SJCRH30 (cell line): Measurements from ENCODE around the gene STX19. TPM values are rescaled to one million over a fixed set of nuclear protein-coding genes. Genes with fewer than 3 reads are reported as not detected.

Source experiments
- DNase-seq, 2 experiments: peaks; one replicate each; pipeline ENCODE4 v3.0.0-alpha.2; 2015 to 2020
- H3K27ac ChIP-seq: fragments of 250-450 bp; sonication (Bioruptor Pico); 2 replicates; pipeline ENCODE4 v1.5.1; 2020; ENCODE audit warnings: mild to moderate bottlenecking, moderate library complexity
- H3K27me3 ChIP-seq: fragments of 250-450 bp; sonication (Bioruptor Pico); 2 replicates; pipeline ENCODE4 v1.5.1; 2020; ENCODE audit warnings: mild to moderate bottlenecking, moderate library complexity
- H3K36me3 ChIP-seq: fragments of 250-450 bp; sonication (Bioruptor Pico); 2 replicates; pipeline ENCODE4 v1.5.1; 2020; ENCODE audit warnings: mild to moderate bottlenecking, moderate library complexity
- H3K4me1 ChIP-seq: fragments of 250-450 bp; sonication (Bioruptor Pico); 2 replicates; pipeline ENCODE4 v1.5.1; 2020; ENCODE audit warnings: mild to moderate bottlenecking, moderate library complexity
- H3K4me3 ChIP-seq: fragments of 250-450 bp; sonication (Bioruptor Pico); 2 replicates; pipeline ENCODE4 v1.5.1; 2020; ENCODE audit warnings: mild to moderate bottlenecking, moderate library complexity
- H3K9me3 ChIP-seq: fragments of 250-450 bp; sonication (Bioruptor Pico); replicated peaks from 2 replicates; pipeline ENCODE4 v1.5.1; 2020; ENCODE audit warnings: mild to moderate bottlenecking, moderate library complexity
- total RNA-seq: library from RNA; depleted of rRNA; stranded (reverse); fragments of >200 nt; shearing (Covaris generic); gene quantifications from 2 replicates; pipeline ENCODE4 v1.2.3, GENCODE V29; 2014

The STX19 gene
- total RNA-seq, 1 experiment from 2014 or later, result not detected

- Histone ChIP-seq H3K4me1 (no peaks in the 10 kb centered on the region), H3K4me3 (no peak overlapping the region), H3K9me3 (no peaks in the 10 kb centered on the region; the same call in 1 of the 2 replicates), H3K27ac (no peak overlapping the region), H3K27me3 (no peaks in the 10 kb centered on the region), H3K36me3 (peaks cover 5% of the 10 kb centered on the region)
- DNase-seq, result no peak
Measured at GRCh38 chr3:94008253-94008652, 20.1 kb downstream of the STX19 start.

- no peaks in the 10 kb centered on the region for H3K9me3 ChIP-seq
- H3K36me3 ChIP-seq, result peaks cover 7% of the 10 kb centered on the region
- H3K4me1 ChIP-seq, result no peaks in the 10 kb centered on the region
- H3K4me3 ChIP-seq, result no peak overlapping the region
- H3K27me3 ChIP-seq, result no peaks in the 10 kb centered on the region
- DNase-seq, result peak in 1 of 2 experiments; percentile 60
- H3K27ac ChIP-seq, result no peak overlapping the region
Measured at GRCh38 chr3:94004301-94004910, 24.0 kb downstream of the STX19 start.

GRCh38 chr3:94001827-94002495 is 26.4 kb downstream of the STX19 start:
- Histone ChIP-seq H3K27me3 (no peaks in the 10 kb centered on the region), H3K36me3 (peaks cover 12% of the 10 kb centered on the region), H3K4me3 (no peak overlapping the region), H3K4me1 (no peaks in the 10 kb centered on the region), H3K9me3 (no peaks in the 10 kb centered on the region), H3K27ac (no peak overlapping the region)
- DNase-seq, result no peak

- no peaks in the 10 kb centered on the region for H3K4me1 ChIP-seq
- DNase-seq, result no peak
- H3K4me3 ChIP-seq, result no peak overlapping the region
- peaks cover 17% of the 10 kb centered on the region; the same call in 1 of the 2 replicates for H3K36me3 ChIP-seq
- no peaks in the 10 kb centered on the region for H3K27me3 ChIP-seq
- no peaks in the 10 kb centered on the region for H3K9me3 ChIP-seq
- no peak overlapping the region for H3K27ac ChIP-seq
Measured at GRCh38 chr3:94001191-94001590, 27.2 kb downstream of the STX19 start.

- H3K4me3 ChIP-seq, result no peak overlapping the region
- no peaks in the 10 kb centered on the region for H3K9me3 ChIP-seq
- H3K4me1 ChIP-seq, result 0 out of 2 replicates have a peak, but pooled peaks cover 5% of the 10 kb centered on the region
- DNase-seq, result no peak
- no peak overlapping the region for H3K27ac ChIP-seq
- H3K27me3 ChIP-seq, result no peaks in the 10 kb centered on the region
- peaks cover 15% of the 10 kb centered on the region; the same call in 1 of the 2 replicates for H3K36me3 ChIP-seq
Measured at GRCh38 chr3:93994056-93994455, 34.3 kb downstream of the STX19 start.

GRCh38 chr3:93992207-93992606 is 36.2 kb downstream of the STX19 start:
- no peak for DNase-seq
- Histone ChIP-seq H3K36me3 (peaks cover 13% of the 10 kb centered on the region; the same call in 1 of the 2 replicates), H3K4me3 (no peak overlapping the region), H3K27me3 (no peaks in the 10 kb centered on the region), H3K9me3 (no peaks in the 10 kb centered on the region), H3K27ac (no peak overlapping the region), H3K4me1 (peaks cover 12% of the 10 kb centered on the region)

- no peaks in the 10 kb centered on the region for H3K27me3 ChIP-seq
- no peak overlapping the region for H3K4me3 ChIP-seq
- DNase-seq, result no peak
- no peaks in the 10 kb centered on the region for H3K9me3 ChIP-seq
- H3K4me1 ChIP-seq, result peaks cover 12% of the 10 kb centered on the region
- H3K27ac ChIP-seq, result no peak overlapping the region
- peaks cover 7% of the 10 kb centered on the region; the same call in 1 of the 2 replicates for H3K36me3 ChIP-seq
Measured at GRCh38 chr3:93991631-93992030, 36.8 kb downstream of the STX19 start.

GRCh38 chr3:93989241-93989640 is 39.2 kb downstream of the STX19 start:
- no peaks in the 10 kb centered on the region for H3K9me3 ChIP-seq
- DNase-seq, result no peak
- no peak overlapping the region for H3K4me3 ChIP-seq
- no peak overlapping the region for H3K27ac ChIP-seq
- H3K36me3 ChIP-seq, result peaks cover 2% of the 10 kb centered on the region; the same call in 1 of the 2 replicates
- peaks cover 12% of the 10 kb centered on the region for H3K4me1 ChIP-seq
- no peaks in the 10 kb centered on the region for H3K27me3 ChIP-seq

- H3K27me3 ChIP-seq, result no peaks in the 10 kb centered on the region
- no peaks in the 10 kb centered on the region for H3K9me3 ChIP-seq
- no peak overlapping the region for H3K4me3 ChIP-seq
- no peak overlapping the region for H3K27ac ChIP-seq
- peaks cover 2% of the 10 kb centered on the region; the same call in 1 of the 2 replicates for H3K36me3 ChIP-seq
- H3K4me1 ChIP-seq, result peaks cover 8% of the 10 kb centered on the region
- no peak for DNase-seq
Measured at GRCh38 chr3:93988764-93989163, 39.6 kb downstream of the STX19 start.

- Histone ChIP-seq H3K36me3 (peaks cover 2% of the 10 kb centered on the region; the same call in 1 of the 2 replicates), H3K4me3 (no peak overlapping the region), H3K4me1 (peaks cover 7% of the 10 kb centered on the region), H3K9me3 (no peaks in the 10 kb centered on the region), H3K27me3 (no peaks in the 10 kb centered on the region), H3K27ac (no peak overlapping the region)
- peak in 1 of 2 experiments; percentile 23 for DNase-seq
Measured at GRCh38 chr3:93988283-93988682, 40.1 kb downstream of the STX19 start.

GRCh38 chr3:93984618-93985017 is 43.8 kb downstream of the STX19 start:
- no peak for DNase-seq
- peaks cover 11% of the 10 kb centered on the region for H3K4me1 ChIP-seq

GRCh38 chr3:93983408-93983807 is 45.0 kb downstream of the STX19 start:
- H3K36me3 ChIP-seq, result no peaks in the 10 kb centered on the region
- no peak for DNase-seq
- H3K27ac ChIP-seq, result no peak overlapping the region
- H3K4me1 ChIP-seq, result peaks cover 13% of the 10 kb centered on the region
- no peaks in the 10 kb centered on the region for H3K9me3 ChIP-seq
- no peaks in the 10 kb centered on the region for H3K27me3 ChIP-seq
- H3K4me3 ChIP-seq, result no peak overlapping the region

More at GRCh38 chr3:93984618-93985017, 43.8 kb downstream of the STX19 start:
- Histone ChIP-seq H3K27me3 (no peaks in the 10 kb centered on the region), H3K36me3 (peaks cover 2% of the 10 kb centered on the region; the same call in 1 of the 2 replicates), H3K9me3 (no peaks in the 10 kb centered on the region), H3K27ac (no peak overlapping the region), H3K4me3 (no peak overlapping the region)

- H3K27ac ChIP-seq, result no peak overlapping the region
- no peaks in the 10 kb centered on the region for H3K27me3 ChIP-seq
- 0 out of 2 replicates have a peak, but pooled peaks cover 6% of the 10 kb centered on the region for H3K4me1 ChIP-seq
- DNase-seq, result no peak
- H3K4me3 ChIP-seq, result no peak overlapping the region
- no peaks in the 10 kb centered on the region for H3K9me3 ChIP-seq
- no peaks in the 10 kb centered on the region for H3K36me3 ChIP-seq
Measured at GRCh38 chr3:93981649-93982048, 46.7 kb downstream of the STX19 start.

- Histone ChIP-seq H3K9me3 (no peaks in the 10 kb centered on the region), H3K27ac (peak within 1 kb of the TSS; percentile 79), H3K36me3 (no peaks in the 10 kb centered on the region), H3K27me3 (no peaks in the 10 kb centered on the region), H3K4me3 (peak within 1 kb of the TSS; percentile 76), H3K4me1 (0 out of 2 replicates have a peak, but pooled peaks cover 6% of the 10 kb centered on the region)
- peak; percentile 98 to 99 for DNase-seq
Measured at GRCh38 chr3:93979850-93980676, 48.3 kb downstream of the STX19 start, which contains the start of gene ARL13B. ARL13B (plus strand) TSS chr3:93980155; CDS start chr3:93980424, 269 bp downstream.
